HG03060 (cell line): Measurements from ENCODE around the gene TMEM222.
A peak's percentile ranks its signal among the peaks of the same experiment; 100 is the strongest.

ENCODE experiments used
- ATAC-seq: cut with Tn5 transposase; IDR thresholded peaks from one replicate; pipeline ENCODE4 v1.9.1; 2021; ENCODE audit warnings: low read depth, moderate number of reproducible peaks; ENCODE audit not compliant: unreplicated experiment

TMEM222 gene

GRCh38 chr1:27306071-27306470, 15.9 kb upstream of the TMEM222 start:
- no peak for ATAC-seq

GRCh38 chr1:27306892-27307761, 14.8 kb upstream of the TMEM222 start:
- no peak for ATAC-seq

GRCh38 chr1:27307874-27308598, 13.9 kb upstream of the TMEM222 start:
- ATAC-seq, result no peak

- ATAC-seq, result no peak
Measured at GRCh38 chr1:27314169-27314568, 7.8 kb upstream of the TMEM222 start.

GRCh38 chr1:27314737-27315136, 7.2 kb upstream of the TMEM222 start:
- ATAC-seq, result no peak

- no peak for ATAC-seq
Measured at GRCh38 chr1:27316860-27317259, 5.1 kb upstream of the TMEM222 start.

- no peak for ATAC-seq
Measured at GRCh38 chr1:27318136-27318535, 3.8 kb upstream of the TMEM222 start.

GRCh38 chr1:27318596-27318995, 3.4 kb upstream of the TMEM222 start:
- no peak for ATAC-seq

- ATAC-seq, result peak; percentile 11
Measured at GRCh38 chr1:27322569-27323240, 742 bp downstream of the TMEM222 start.

- ATAC-seq, result no peak
Measured at GRCh38 chr1:27325286-27325685, 3.3 kb downstream of the TMEM222 start.

GRCh38 chr1:27327964-27328363, 6.0 kb downstream of the TMEM222 start:
- no peak for ATAC-seq

GRCh38 chr1:27330786-27331185, 8.8 kb downstream of the TMEM222 start:
- no peak for ATAC-seq

GRCh38 chr1:27331426-27331825, 9.5 kb downstream of the TMEM222 start:
- ATAC-seq, result no peak

- ATAC-seq, result no peak
Measured at GRCh38 chr1:27331922-27332321, 10.0 kb downstream of the TMEM222 start.

GRCh38 chr1:27332536-27333281, 10.7 kb downstream of the TMEM222 start:
- no peak for ATAC-seq

- ATAC-seq, result no peak
Measured at GRCh38 chr1:27333717-27334279, 11.8 kb downstream of the TMEM222 start.

- ATAC-seq, result no peak
Measured at GRCh38 chr1:27335506-27336422, 13.8 kb downstream of the TMEM222 start.

- no peak for ATAC-seq
Measured at GRCh38 chr1:27336756-27337155, 14.8 kb downstream of the TMEM222 start.

GRCh38 chr1:27338751-27339150, 16.8 kb downstream of the TMEM222 start:
- no peak for ATAC-seq
